Measurements from ENCODE around the gene USP47. TPM values are rescaled to one million over a fixed set of nuclear protein-coding genes. Genes with fewer than 3 reads are reported as not detected.

The USP47 gene
- polyA plus RNA-seq, 1 donor from 2014 or later: 92.6 TPM

- Histone ChIP-seq H3K36me3 (ENCODE audit: insufficient read depth, low read length) (no peaks in the 10 kb centered on the region), H3K27ac (ENCODE audit: low read length) (no peak overlapping the region), H3K79me2 (replicated peaks; ENCODE audit: insufficient read depth, low read length) (no peaks in the 10 kb centered on the region), H3K4me3 (ENCODE audit: low read length) (no peak overlapping the region), H3F3A (ENCODE audit: insufficient read depth, low read length, poor library complexity, severe bottlenecking) (no peaks in the 10 kb centered on the region), H3K4me2 (ENCODE audit: low read length) (no peak overlapping the region), H3K9ac (ENCODE audit: low read length) (no peak overlapping the region), H4K20me1 (ENCODE audit: insufficient read depth) (no peaks in the 10 kb centered on the region), H3K9me2 (ENCODE audit: insufficient read depth, low read length) (no peaks in the 10 kb centered on the region), H3K27me3 (ENCODE audit: insufficient read depth, low read depth, low read length) (no peaks in the 10 kb centered on the region), H3K9me3 (ENCODE audit: low read length) (no peaks in the 10 kb centered on the region), H2AFZ (ENCODE audit: low read depth, low read length) (no peak overlapping the region)
- TF ChIP-seq RAD21 (conservative IDR thresholded peaks at IDR 0.05): no peak
- TF ChIP-seq EZH2 (IDR thresholded peaks at IDR 0.05; ENCODE audit: borderline replicate concordance, insufficient read depth, low read length, poor library complexity, severe bottlenecking): no peak
- TF ChIP-seq MXI1 (conservative IDR thresholded peaks at IDR 0.05; ENCODE audit: poor library complexity, severe bottlenecking): no peak
- no peak for TF ChIP-seq REST (IDR thresholded peaks at IDR 0.05; ENCODE audit: borderline replicate concordance)
- TF ChIP-seq, protein P1, sequence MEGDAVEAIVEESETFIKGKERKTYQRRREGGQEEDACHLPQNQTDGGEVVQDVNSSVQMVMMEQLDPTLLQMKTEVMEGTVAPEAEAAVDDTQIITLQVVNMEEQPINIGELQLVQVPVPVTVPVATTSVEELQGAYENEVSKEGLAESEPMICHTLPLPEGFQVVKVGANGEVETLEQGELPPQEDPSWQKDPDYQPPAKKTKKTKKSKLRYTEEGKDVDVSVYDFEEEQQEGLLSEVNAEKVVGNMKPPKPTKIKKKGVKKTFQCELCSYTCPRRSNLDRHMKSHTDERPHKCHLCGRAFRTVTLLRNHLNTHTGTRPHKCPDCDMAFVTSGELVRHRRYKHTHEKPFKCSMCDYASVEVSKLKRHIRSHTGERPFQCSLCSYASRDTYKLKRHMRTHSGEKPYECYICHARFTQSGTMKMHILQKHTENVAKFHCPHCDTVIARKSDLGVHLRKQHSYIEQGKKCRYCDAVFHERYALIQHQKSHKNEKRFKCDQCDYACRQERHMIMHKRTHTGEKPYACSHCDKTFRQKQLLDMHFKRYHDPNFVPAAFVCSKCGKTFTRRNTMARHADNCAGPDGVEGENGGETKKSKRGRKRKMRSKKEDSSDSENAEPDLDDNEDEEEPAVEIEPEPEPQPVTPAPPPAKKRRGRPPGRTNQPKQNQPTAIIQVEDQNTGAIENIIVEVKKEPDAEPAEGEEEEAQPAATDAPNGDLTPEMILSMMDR (IDR thresholded peaks at IDR 0.05; ENCODE audit: poor library complexity, severe bottlenecking): no peak
- no peak for TF ChIP-seq SMC3 (conservative IDR thresholded peaks at IDR 0.05; ENCODE audit: poor library complexity)
- TF ChIP-seq TAF1 (IDR thresholded peaks at IDR 0.05; ENCODE audit: low read depth): no peak
- no peak for TF ChIP-seq EP300 (conservative IDR thresholded peaks at IDR 0.05; ENCODE audit: poor library complexity, severe bottlenecking)
- TF ChIP-seq POLR2AphosphoS5 (IDR thresholded peaks at IDR 0.05): no peak
Measured at GRCh38 chr11:11980841-11981308, 139.1 kb downstream of the USP47 start.

DNA sequence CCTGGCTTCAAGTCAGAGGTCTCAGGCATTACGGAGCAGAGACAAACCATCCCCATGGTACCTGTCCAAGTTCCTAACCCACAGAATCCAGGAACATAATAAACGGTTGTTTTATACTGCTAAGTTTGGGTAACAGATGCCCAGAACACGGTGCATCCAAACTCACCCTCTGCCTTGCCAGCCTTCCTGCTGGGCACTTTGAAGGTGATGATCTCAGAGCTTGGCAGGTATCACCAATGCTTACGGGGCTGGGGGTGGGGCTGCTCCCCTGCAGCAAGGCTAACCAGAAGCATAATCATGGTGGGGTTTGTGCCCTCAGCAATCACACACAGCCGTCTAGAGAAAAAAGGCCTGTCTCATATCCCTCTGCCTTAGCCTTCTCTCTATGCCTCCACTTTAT is 139.6 kb downstream of the USP47 start:
- H3K27me3 ChIP-seq (ENCODE audit: insufficient read depth, low read depth, low read length): no peaks in the 10 kb centered on the region
- no peaks in the 10 kb centered on the region for H3K9me2 ChIP-seq (ENCODE audit: insufficient read depth, low read length)
- no peaks in the 10 kb centered on the region for H4K20me1 ChIP-seq (ENCODE audit: insufficient read depth)
- H3K9me3 ChIP-seq (ENCODE audit: low read length): no peaks in the 10 kb centered on the region
- H3K27ac ChIP-seq (ENCODE audit: low read length): no peak overlapping the region
- H3K9ac ChIP-seq (ENCODE audit: low read length): no peak overlapping the region
- no peaks in the 10 kb centered on the region for H3K36me3 ChIP-seq (ENCODE audit: insufficient read depth, low read length)
- no peak overlapping the region for H2AFZ ChIP-seq (ENCODE audit: low read depth, low read length)
- H3F3A ChIP-seq (ENCODE audit: insufficient read depth, low read length, poor library complexity, severe bottlenecking): no peaks in the 10 kb centered on the region
- H3K79me2 ChIP-seq (replicated peaks; ENCODE audit: insufficient read depth, low read length): no peaks in the 10 kb centered on the region
- TF ChIP-seq EP300 (conservative IDR thresholded peaks at IDR 0.05; ENCODE audit: poor library complexity, severe bottlenecking) (no peak), REST (IDR thresholded peaks at IDR 0.05; ENCODE audit: borderline replicate concordance) (no peak), SMC3 (conservative IDR thresholded peaks at IDR 0.05; ENCODE audit: poor library complexity) (no peak), EZH2 (IDR thresholded peaks at IDR 0.05; ENCODE audit: borderline replicate concordance, insufficient read depth, low read length, poor library complexity, severe bottlenecking) (no peak), RAD21 (conservative IDR thresholded peaks at IDR 0.05) (no peak), POLR2AphosphoS5 (IDR thresholded peaks at IDR 0.05) (no peak), MXI1 (conservative IDR thresholded peaks at IDR 0.05; ENCODE audit: poor library complexity, severe bottlenecking) (no peak), TAF1 (IDR thresholded peaks at IDR 0.05; ENCODE audit: low read depth) (no peak)
- TF ChIP-seq, protein P1 (IDR thresholded peaks at IDR 0.05; ENCODE audit: poor library complexity, severe bottlenecking): no peak
- no peak overlapping the region for H3K4me2 ChIP-seq (ENCODE audit: low read length)
- H3K4me3 ChIP-seq (ENCODE audit: low read length): no peak overlapping the region
